GM23338 (cell line): ENCODE results near the gene ALCAM. TPM values are rescaled to one million over a fixed set of nuclear protein-coding genes. Genes with fewer than 3 reads are reported as not detected.

Source experiments
- ATAC-seq: fragments of 200-7000 bp; cut with Tn5 transposase; 3 replicates; pipeline ENCODE4 v1.9.1; 2020
- DNase-seq: peaks from one replicate; pipeline ENCODE4 v3.0.0-alpha.2; 2015; ENCODE audit warnings: low spot score
- H2AFZ ChIP-seq: fragments of 200-600 bp; sonication (generic); 2 replicates; pipeline ENCODE4 v1.8.0; 2016; ENCODE audit warnings: antibody characterized with exemption, mild to moderate bottlenecking, moderate library complexity
- H3F3A ChIP-seq: fragments of 200-600 bp; sonication (generic); replicated peaks from 2 replicates; pipeline ENCODE4 v1.8.0; 2017; ENCODE audit warnings: antibody characterized with exemption, mixed run types, low read depth
- H3K27ac ChIP-seq: fragments of 200-600 bp; sonication (generic); 2 replicates; pipeline ENCODE4 v1.6.1; 2016; ENCODE audit warnings: low read depth
- H3K27me3 ChIP-seq: fragments of 200-600 bp; sonication (generic); 2 replicates; pipeline ENCODE4 v1.8.0; 2016; ENCODE audit warnings: mild to moderate bottlenecking, mixed run types, moderate library complexity; ENCODE audit not compliant: insufficient read depth
- H3K36me3 ChIP-seq: fragments of 200-600 bp; sonication (generic); 2 replicates; pipeline ENCODE4 v1.8.0; 2016; ENCODE audit warnings: mild to moderate bottlenecking; ENCODE audit not compliant: insufficient read depth
- H3K4me1 ChIP-seq: fragments of 200-600 bp; sonication (generic); 2 replicates; pipeline ENCODE4 v1.8.0; 2016; ENCODE audit warnings: mild to moderate bottlenecking, moderate library complexity; ENCODE audit not compliant: insufficient read depth
- H3K4me2 ChIP-seq: fragments of 200-600 bp; sonication (generic); 2 replicates; pipeline ENCODE4 v1.7.1; 2017; ENCODE audit warnings: mixed run types
- H3K4me3 ChIP-seq: fragments of 200-600 bp; sonication (generic); 2 replicates; pipeline ENCODE4 v1.6.1; 2016; ENCODE audit warnings: mixed run types
- H3K79me2 ChIP-seq: fragments of 200-600 bp; sonication (generic); replicated peaks from 2 replicates; pipeline ENCODE4 v1.8.0; 2017; ENCODE audit warnings: mild to moderate bottlenecking; ENCODE audit not compliant: insufficient read depth
- H3K9me2 ChIP-seq: fragments of 200-600 bp; sonication (generic); 2 replicates; pipeline ENCODE4 v1.8.0; 2017; ENCODE audit not compliant: insufficient read depth
- H4K20me1 ChIP-seq: fragments of 200-600 bp; sonication (generic); replicated peaks from 2 replicates; pipeline ENCODE4 v1.8.0; 2017; ENCODE audit warnings: mild to moderate bottlenecking; ENCODE audit not compliant: insufficient read depth
- H3K27ac Mint-ChIP-seq: 2 replicates; pipeline ENCODE4 v1.8.0; 2020; ENCODE audit warnings: inconsistent platforms, mild to moderate bottlenecking, moderate library complexity, mixed read lengths
- H3K27me3 Mint-ChIP-seq: 3 replicates; pipeline ENCODE4 v1.8.0; 2022; ENCODE audit warnings: low read depth, mild to moderate bottlenecking, moderate library complexity, mixed read lengths, inconsistent platforms; ENCODE audit not compliant: insufficient read depth, poor library complexity
- H3K36me3 Mint-ChIP-seq: 3 replicates; pipeline ENCODE4 v1.8.0; 2021; ENCODE audit warnings: low read depth, mild to moderate bottlenecking, inconsistent platforms, moderate library complexity, mixed read lengths
- H3K4me1 Mint-ChIP-seq: 3 replicates; pipeline ENCODE4 v1.8.0; 2020; ENCODE audit warnings: mild to moderate bottlenecking, inconsistent platforms, mixed read lengths
- H3K4me3 Mint-ChIP-seq: 3 replicates; pipeline ENCODE4 v1.8.0; 2021; ENCODE audit warnings: moderate library complexity, mild to moderate bottlenecking, inconsistent platforms, mixed read lengths
- H3K9me3 Mint-ChIP-seq: 3 replicates; pipeline ENCODE4 v1.8.0; 2020; ENCODE audit warnings: moderate library complexity, mild to moderate bottlenecking, inconsistent platforms, mixed read lengths
- CREB1 ChIP-seq: fragments of 250-450 bp; sonication (Bioruptor Pico); IDR thresholded peaks from 2 replicates; pipeline ENCODE4 v1.5.0; 2020; ENCODE audit warnings: low read depth, mild to moderate bottlenecking, moderate library complexity
- EZH2 ChIP-seq: fragments of 200-600 bp; sonication (generic); IDR thresholded peaks from one replicate; pipeline ENCODE4 v1.8.0; 2017; ENCODE audit warnings: antibody characterized with exemption, mild to moderate bottlenecking, low read depth; ENCODE audit not compliant: unreplicated experiment
- EZH2phosphoT487 ChIP-seq: fragments of 200-600 bp; sonication (generic); IDR thresholded peaks from one replicate; pipeline ENCODE4 v1.8.1; 2018; ENCODE audit warnings: antibody characterized with exemption; ENCODE audit not compliant: unreplicated experiment
- JUNB ChIP-seq: IDR thresholded peaks from one replicate; pipeline ENCODE4 v1.6.1; 2016; ENCODE audit warnings: antibody characterized with exemption; ENCODE audit not compliant: unreplicated experiment
- NANOG ChIP-seq: IDR thresholded peaks from 2 replicates; pipeline ENCODE4 v1.6.1; 2016; ENCODE audit warnings: antibody characterized with exemption, borderline replicate concordance
- POLR2AphosphoS5 ChIP-seq: IDR thresholded peaks from 2 replicates; pipeline ENCODE4 v1.6.1; 2016; ENCODE audit warnings: antibody characterized with exemption, low read depth
- STAT1 ChIP-seq: IDR thresholded peaks from one replicate; pipeline ENCODE4 v1.6.1; 2016; ENCODE audit warnings: antibody characterized with exemption; ENCODE audit not compliant: unreplicated experiment
- ZNF114 ChIP-seq: fragments of 250-450 bp; sonication (Bioruptor Pico); IDR thresholded peaks from 2 replicates; pipeline ENCODE4 v1.5.0; 2020; ENCODE audit warnings: mild to moderate bottlenecking, moderate library complexity
- ZNF331 ChIP-seq: fragments of 250-450 bp; sonication (Bioruptor Pico); IDR thresholded peaks from 2 replicates; pipeline ENCODE4 v1.5.0; 2020; ENCODE audit warnings: low read depth, mild to moderate bottlenecking, moderate library complexity
- polyA plus RNA-seq: library from polyadenylated mRNA; unstranded; fragments of >200 nt; fragmentation: Nextera tagmentation; extraction: Ambion mirVana; gene quantifications from 2 replicates; pipeline ENCODE4 v1.2.1, GENCODE V29; 2016
- total RNA-seq: library from RNA; depleted of rRNA; stranded (reverse); fragments of >200 nt; shearing (Covaris generic); gene quantifications from 2 replicates; pipeline ENCODE4 v1.2.3, GENCODE V29; 2014
- TF ChIP-seq, protein P1 (sequence below): IDR thresholded peaks from one replicate; pipeline ENCODE4 v1.6.1; 2018; ENCODE audit warnings: antibody characterized with exemption; ENCODE audit not compliant: unreplicated experiment
- TF ChIP-seq, protein P2 (sequence below), 2 experiments: fragments of 200-600 bp in 1 of 2; sonication (generic) in 1 of 2; conservative IDR thresholded peaks; 2 replicates each; pipeline versions ENCODE4 v1.5.1 to v1.6.1; 2016 to 2017; ENCODE audit warnings: antibody characterized with exemption in 2 of 2, low read depth in 2 of 2, mild to moderate bottlenecking in 2 of 2, moderate library complexity in 1 of 2
- TF ChIP-seq, protein P3 (sequence below): fragments of 250-450 bp; sonication (Bioruptor Pico); IDR thresholded peaks from 2 replicates; pipeline ENCODE4 v1.5.0; 2020; ENCODE audit warnings: mild to moderate bottlenecking, moderate library complexity
- TF ChIP-seq, protein P4 (sequence below): IDR thresholded peaks from 2 replicates; pipeline ENCODE4 v1.6.1; 2016; ENCODE audit warnings: antibody characterized with exemption

ALCAM gene
- total and polyA plus RNA-seq, 2 experiments from 2014 or later, result 11.3 to 36.0 TPM

DNA sequence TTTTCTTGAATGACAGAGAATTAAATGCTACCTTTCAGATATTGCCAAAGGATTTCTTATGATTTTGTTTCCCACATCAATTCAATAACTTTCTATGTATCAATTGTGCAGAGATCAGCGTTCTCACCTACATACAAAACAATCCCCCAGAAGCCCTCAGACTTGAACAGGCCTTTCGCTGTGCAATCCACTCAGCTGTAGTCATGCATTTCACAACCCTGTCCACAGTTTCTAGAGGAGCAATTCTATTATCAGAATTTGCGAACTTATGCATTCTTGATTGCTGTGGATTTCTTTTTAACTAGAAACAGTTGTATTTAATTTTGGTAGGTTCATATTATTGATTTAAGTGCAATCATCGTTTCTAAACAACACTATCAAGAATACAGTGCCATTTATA is 13.7 kb upstream of the ALCAM start:
- peaks cover 10% of the 10 kb centered on the region for H3K27me3 Mint-ChIP-seq
- no peak overlapping the region for H3K4me3 Mint-ChIP-seq
- H3K9me2 ChIP-seq, result no peaks in the 10 kb centered on the region
- DNase-seq, result no peak
- H3F3A ChIP-seq, result no peaks in the 10 kb centered on the region
- ATAC-seq, result no peak
- H3K27me3 ChIP-seq, result peaks cover 37% of the 10 kb centered on the region
- no peaks in the 10 kb centered on the region for H4K20me1 ChIP-seq
- no peak overlapping the region for H3K27ac Mint-ChIP-seq
- peaks cover 12% of the 10 kb centered on the region for H3K4me1 Mint-ChIP-seq
- no peak overlapping the region for H3K27ac ChIP-seq
- TF ChIP-seq, protein P1, sequence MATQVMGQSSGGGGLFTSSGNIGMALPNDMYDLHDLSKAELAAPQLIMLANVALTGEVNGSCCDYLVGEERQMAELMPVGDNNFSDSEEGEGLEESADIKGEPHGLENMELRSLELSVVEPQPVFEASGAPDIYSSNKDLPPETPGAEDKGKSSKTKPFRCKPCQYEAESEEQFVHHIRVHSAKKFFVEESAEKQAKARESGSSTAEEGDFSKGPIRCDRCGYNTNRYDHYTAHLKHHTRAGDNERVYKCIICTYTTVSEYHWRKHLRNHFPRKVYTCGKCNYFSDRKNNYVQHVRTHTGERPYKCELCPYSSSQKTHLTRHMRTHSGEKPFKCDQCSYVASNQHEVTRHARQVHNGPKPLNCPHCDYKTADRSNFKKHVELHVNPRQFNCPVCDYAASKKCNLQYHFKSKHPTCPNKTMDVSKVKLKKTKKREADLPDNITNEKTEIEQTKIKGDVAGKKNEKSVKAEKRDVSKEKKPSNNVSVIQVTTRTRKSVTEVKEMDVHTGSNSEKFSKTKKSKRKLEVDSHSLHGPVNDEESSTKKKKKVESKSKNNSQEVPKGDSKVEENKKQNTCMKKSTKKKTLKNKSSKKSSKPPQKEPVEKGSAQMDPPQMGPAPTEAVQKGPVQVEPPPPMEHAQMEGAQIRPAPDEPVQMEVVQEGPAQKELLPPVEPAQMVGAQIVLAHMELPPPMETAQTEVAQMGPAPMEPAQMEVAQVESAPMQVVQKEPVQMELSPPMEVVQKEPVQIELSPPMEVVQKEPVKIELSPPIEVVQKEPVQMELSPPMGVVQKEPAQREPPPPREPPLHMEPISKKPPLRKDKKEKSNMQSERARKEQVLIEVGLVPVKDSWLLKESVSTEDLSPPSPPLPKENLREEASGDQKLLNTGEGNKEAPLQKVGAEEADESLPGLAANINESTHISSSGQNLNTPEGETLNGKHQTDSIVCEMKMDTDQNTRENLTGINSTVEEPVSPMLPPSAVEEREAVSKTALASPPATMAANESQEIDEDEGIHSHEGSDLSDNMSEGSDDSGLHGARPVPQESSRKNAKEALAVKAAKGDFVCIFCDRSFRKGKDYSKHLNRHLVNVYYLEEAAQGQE, result no peak
- TF ChIP-seq, protein P2, sequence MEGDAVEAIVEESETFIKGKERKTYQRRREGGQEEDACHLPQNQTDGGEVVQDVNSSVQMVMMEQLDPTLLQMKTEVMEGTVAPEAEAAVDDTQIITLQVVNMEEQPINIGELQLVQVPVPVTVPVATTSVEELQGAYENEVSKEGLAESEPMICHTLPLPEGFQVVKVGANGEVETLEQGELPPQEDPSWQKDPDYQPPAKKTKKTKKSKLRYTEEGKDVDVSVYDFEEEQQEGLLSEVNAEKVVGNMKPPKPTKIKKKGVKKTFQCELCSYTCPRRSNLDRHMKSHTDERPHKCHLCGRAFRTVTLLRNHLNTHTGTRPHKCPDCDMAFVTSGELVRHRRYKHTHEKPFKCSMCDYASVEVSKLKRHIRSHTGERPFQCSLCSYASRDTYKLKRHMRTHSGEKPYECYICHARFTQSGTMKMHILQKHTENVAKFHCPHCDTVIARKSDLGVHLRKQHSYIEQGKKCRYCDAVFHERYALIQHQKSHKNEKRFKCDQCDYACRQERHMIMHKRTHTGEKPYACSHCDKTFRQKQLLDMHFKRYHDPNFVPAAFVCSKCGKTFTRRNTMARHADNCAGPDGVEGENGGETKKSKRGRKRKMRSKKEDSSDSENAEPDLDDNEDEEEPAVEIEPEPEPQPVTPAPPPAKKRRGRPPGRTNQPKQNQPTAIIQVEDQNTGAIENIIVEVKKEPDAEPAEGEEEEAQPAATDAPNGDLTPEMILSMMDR (conservative IDR thresholded peaks at IDR 0.05; ENCODE audit: low read depth in 2 of 2), result no peak
- TF ChIP-seq CREB1, result no peak
- no peak for TF ChIP-seq ZNF331
- TF ChIP-seq STAT1, result no peak
- no peak for TF ChIP-seq NANOG
- TF ChIP-seq ZNF114, result no peak
- TF ChIP-seq, protein P3, sequence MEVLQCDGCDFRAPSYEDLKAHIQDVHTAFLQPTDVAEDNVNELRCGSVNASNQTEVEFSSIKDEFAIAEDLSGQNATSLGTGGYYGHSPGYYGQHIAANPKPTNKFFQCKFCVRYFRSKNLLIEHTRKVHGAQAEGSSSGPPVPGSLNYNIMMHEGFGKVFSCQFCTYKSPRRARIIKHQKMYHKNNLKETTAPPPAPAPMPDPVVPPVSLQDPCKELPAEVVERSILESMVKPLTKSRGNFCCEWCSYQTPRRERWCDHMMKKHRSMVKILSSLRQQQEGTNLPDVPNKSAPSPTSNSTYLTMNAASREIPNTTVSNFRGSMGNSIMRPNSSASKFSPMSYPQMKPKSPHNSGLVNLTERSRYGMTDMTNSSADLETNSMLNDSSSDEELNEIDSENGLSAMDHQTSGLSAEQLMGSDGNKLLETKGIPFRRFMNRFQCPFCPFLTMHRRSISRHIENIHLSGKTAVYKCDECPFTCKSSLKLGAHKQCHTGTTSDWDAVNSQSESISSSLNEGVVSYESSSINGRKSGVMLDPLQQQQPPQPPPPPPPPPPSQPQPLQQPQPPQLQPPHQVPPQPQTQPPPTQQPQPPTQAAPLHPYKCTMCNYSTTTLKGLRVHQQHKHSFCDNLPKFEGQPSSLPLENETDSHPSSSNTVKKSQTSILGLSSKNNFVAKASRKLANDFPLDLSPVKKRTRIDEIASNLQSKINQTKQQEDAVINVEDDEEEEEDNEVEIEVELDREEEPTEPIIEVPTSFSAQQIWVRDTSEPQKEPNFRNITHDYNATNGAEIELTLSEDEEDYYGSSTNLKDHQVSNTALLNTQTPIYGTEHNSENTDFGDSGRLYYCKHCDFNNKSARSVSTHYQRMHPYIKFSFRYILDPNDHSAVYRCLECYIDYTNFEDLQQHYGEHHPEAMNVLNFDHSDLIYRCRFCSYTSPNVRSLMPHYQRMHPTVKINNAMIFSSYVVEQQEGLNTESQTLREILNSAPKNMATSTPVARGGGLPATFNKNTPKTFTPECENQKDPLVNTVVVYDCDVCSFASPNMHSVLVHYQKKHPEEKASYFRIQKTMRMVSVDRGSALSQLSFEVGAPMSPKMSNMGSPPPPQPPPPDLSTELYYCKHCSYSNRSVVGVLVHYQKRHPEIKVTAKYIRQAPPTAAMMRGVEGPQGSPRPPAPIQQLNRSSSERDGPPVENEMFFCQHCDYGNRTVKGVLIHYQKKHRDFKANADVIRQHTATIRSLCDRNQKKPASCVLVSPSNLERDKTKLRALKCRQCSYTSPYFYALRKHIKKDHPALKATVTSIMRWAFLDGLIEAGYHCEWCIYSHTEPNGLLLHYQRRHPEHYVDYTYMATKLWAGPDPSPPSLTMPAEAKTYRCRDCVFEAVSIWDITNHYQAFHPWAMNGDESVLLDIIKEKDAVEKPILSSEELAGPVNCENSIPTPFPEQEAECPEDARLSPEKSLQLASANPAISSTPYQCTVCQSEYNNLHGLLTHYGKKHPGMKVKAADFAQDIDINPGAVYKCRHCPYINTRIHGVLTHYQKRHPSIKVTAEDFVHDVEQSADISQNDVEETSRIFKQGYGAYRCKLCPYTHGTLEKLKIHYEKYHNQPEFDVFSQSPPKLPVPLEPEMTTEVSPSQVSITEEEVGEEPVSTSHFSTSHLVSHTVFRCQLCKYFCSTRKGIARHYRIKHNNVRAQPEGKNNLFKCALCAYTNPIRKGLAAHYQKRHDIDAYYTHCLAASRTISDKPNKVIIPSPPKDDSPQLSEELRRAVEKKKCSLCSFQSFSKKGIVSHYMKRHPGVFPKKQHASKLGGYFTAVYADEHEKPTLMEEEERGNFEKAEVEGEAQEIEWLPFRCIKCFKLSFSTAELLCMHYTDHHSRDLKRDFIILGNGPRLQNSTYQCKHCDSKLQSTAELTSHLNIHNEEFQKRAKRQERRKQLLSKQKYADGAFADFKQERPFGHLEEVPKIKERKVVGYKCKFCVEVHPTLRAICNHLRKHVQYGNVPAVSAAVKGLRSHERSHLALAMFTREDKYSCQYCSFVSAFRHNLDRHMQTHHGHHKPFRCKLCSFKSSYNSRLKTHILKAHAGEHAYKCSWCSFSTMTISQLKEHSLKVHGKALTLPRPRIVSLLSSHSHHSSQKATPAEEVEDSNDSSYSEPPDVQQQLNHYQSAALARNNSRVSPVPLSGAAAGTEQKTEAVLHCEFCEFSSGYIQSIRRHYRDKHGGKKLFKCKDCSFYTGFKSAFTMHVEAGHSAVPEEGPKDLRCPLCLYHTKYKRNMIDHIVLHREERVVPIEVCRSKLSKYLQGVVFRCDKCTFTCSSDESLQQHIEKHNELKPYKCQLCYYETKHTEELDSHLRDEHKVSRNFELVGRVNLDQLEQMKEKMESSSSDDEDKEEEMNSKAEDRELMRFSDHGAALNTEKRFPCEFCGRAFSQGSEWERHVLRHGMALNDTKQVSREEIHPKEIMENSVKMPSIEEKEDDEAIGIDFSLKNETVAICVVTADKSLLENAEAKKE (CRISPR knock-in tag), result no peak
- TF ChIP-seq JUNB, result no peak
- no peak for TF ChIP-seq EZH2phosphoT487
- no peak for TF ChIP-seq EZH2
- TF ChIP-seq, protein P4, sequence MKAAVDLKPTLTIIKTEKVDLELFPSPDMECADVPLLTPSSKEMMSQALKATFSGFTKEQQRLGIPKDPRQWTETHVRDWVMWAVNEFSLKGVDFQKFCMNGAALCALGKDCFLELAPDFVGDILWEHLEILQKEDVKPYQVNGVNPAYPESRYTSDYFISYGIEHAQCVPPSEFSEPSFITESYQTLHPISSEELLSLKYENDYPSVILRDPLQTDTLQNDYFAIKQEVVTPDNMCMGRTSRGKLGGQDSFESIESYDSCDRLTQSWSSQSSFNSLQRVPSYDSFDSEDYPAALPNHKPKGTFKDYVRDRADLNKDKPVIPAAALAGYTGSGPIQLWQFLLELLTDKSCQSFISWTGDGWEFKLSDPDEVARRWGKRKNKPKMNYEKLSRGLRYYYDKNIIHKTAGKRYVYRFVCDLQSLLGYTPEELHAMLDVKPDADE, result no peak
- TF ChIP-seq POLR2AphosphoS5, result no peak
- no peaks in the 10 kb centered on the region for H3K36me3 ChIP-seq
- no peaks in the 10 kb centered on the region for H3K9me3 Mint-ChIP-seq
- H3K36me3 Mint-ChIP-seq, result no peaks in the 10 kb centered on the region
- H2AFZ ChIP-seq, result peak overlapping the region; percentile 95
- H3K4me1 ChIP-seq, result peaks cover 8% of the 10 kb centered on the region; the same call in 1 of the 2 replicates
- no peaks in the 10 kb centered on the region for H3K79me2 ChIP-seq
- peak overlapping the region; percentile 73 for H3K4me3 ChIP-seq
- H3K4me2 ChIP-seq, result peak overlapping the region; percentile 77
